ENCODE results near the gene PRDM7.
"Not testable (repeated sequence)": the region's sequence is repeated elsewhere in the genome, so short reads cannot be mapped to it uniquely, and the experiment has no call there.

PRDM7 gene

GRCh38 chr16:90077757-90078578 is 837 bp upstream of the PRDM7 start:
- H3K4me1 ChIP-seq (ENCODE audit: control insufficient read depth, insufficient read depth, low read length, poor library complexity, severe bottlenecking) = peaks cover 12% of the 10 kb centered on the region
- H3K36me3 ChIP-seq (ENCODE audit: control insufficient read depth, insufficient read depth, low read length) = no peaks in the 10 kb centered on the region
- no peak for DNase-seq
- H3K9me3 ChIP-seq (ENCODE audit: control insufficient read depth, low read length) = no peaks in the 10 kb centered on the region
- peak overlapping the region; percentile 35 for H3K4me3 ChIP-seq (ENCODE audit: insufficient read depth, low read depth, low read length, poor library complexity, severe bottlenecking)
- H3K27ac ChIP-seq (ENCODE audit: insufficient read depth, low read length, poor library complexity, severe bottlenecking) = peak overlapping the region; percentile 3
- no peaks in the 10 kb centered on the region for H3K27me3 ChIP-seq (replicated peaks; ENCODE audit: control insufficient read depth, insufficient read depth, low read length, poor library complexity, severe bottlenecking)

- no peaks in the 10 kb centered on the region for H3K27me3 ChIP-seq (replicated peaks; ENCODE audit: control insufficient read depth, insufficient read depth, low read length, poor library complexity, severe bottlenecking)
- H3K9me3 ChIP-seq (ENCODE audit: control insufficient read depth, low read length) = no peaks in the 10 kb centered on the region
- no peaks in the 10 kb centered on the region for H3K36me3 ChIP-seq (ENCODE audit: control insufficient read depth, insufficient read depth, low read length)
- no peak overlapping the region for H3K27ac ChIP-seq (ENCODE audit: insufficient read depth, low read length, poor library complexity, severe bottlenecking)
- no peak for DNase-seq
- H3K4me1 ChIP-seq (ENCODE audit: control insufficient read depth, insufficient read depth, low read length, poor library complexity, severe bottlenecking) = peaks cover 5% of the 10 kb centered on the region
- H3K4me3 ChIP-seq (ENCODE audit: insufficient read depth, low read depth, low read length, poor library complexity, severe bottlenecking) = no peak overlapping the region
Measured at GRCh38 chr16:90072442-90073105, 4.6 kb downstream of the PRDM7 start.

- DNase-seq = no peak
- peaks cover 3% of the 10 kb centered on the region for H3K27me3 ChIP-seq (replicated peaks; ENCODE audit: control insufficient read depth, insufficient read depth, low read length, poor library complexity, severe bottlenecking)
- no peak overlapping the region for H3K27ac ChIP-seq (ENCODE audit: insufficient read depth, low read length, poor library complexity, severe bottlenecking)
- no peaks in the 10 kb centered on the region for H3K4me1 ChIP-seq (ENCODE audit: control insufficient read depth, insufficient read depth, low read length, poor library complexity, severe bottlenecking)
- no peaks in the 10 kb centered on the region for H3K9me3 ChIP-seq (ENCODE audit: control insufficient read depth, low read length)
- no peaks in the 10 kb centered on the region for H3K36me3 ChIP-seq (ENCODE audit: control insufficient read depth, insufficient read depth, low read length)
- no peak overlapping the region for H3K4me3 ChIP-seq (ENCODE audit: insufficient read depth, low read depth, low read length, poor library complexity, severe bottlenecking)
Measured at GRCh38 chr16:90070440-90070839, 6.7 kb downstream of the PRDM7 start.

GRCh38 chr16:90061437-90061836 is 15.7 kb downstream of the PRDM7 start:
- Histone ChIP-seq H3K4me3 (ENCODE audit: insufficient read depth, low read depth, low read length, poor library complexity, severe bottlenecking) (no peak overlapping the region), H3K27me3 (replicated peaks; ENCODE audit: control insufficient read depth, insufficient read depth, low read length, poor library complexity, severe bottlenecking) (peaks cover 3% of the 10 kb centered on the region), H3K36me3 (ENCODE audit: control insufficient read depth, insufficient read depth, low read length) (no peaks in the 10 kb centered on the region), H3K4me1 (ENCODE audit: control insufficient read depth, insufficient read depth, low read length, poor library complexity, severe bottlenecking) (no peaks in the 10 kb centered on the region), H3K27ac (ENCODE audit: insufficient read depth, low read length, poor library complexity, severe bottlenecking) (no peak overlapping the region), H3K9me3 (ENCODE audit: control insufficient read depth, low read length) (no peaks in the 10 kb centered on the region)
- DNase-seq = no peak

GRCh38 chr16:90057738-90058173 is 19.4 kb downstream of the PRDM7 start:
- no peaks in the 10 kb centered on the region for H3K4me1 ChIP-seq (ENCODE audit: control insufficient read depth, insufficient read depth, low read length, poor library complexity, severe bottlenecking)
- no peaks in the 10 kb centered on the region for H3K27me3 ChIP-seq (replicated peaks; ENCODE audit: control insufficient read depth, insufficient read depth, low read length, poor library complexity, severe bottlenecking)
- H3K36me3 ChIP-seq (ENCODE audit: control insufficient read depth, insufficient read depth, low read length) = no peaks in the 10 kb centered on the region
- H3K27ac ChIP-seq (ENCODE audit: insufficient read depth, low read length, poor library complexity, severe bottlenecking) = no peak overlapping the region
- no peak for DNase-seq
- no peak overlapping the region for H3K4me3 ChIP-seq (ENCODE audit: insufficient read depth, low read depth, low read length, poor library complexity, severe bottlenecking)
- peaks cover 4% of the 10 kb centered on the region for H3K9me3 ChIP-seq (ENCODE audit: control insufficient read depth, low read length)

- H3K27me3 ChIP-seq (replicated peaks; ENCODE audit: control insufficient read depth, insufficient read depth, low read length, poor library complexity, severe bottlenecking); H3K4me1 ChIP-seq (ENCODE audit: control insufficient read depth, insufficient read depth, low read length, poor library complexity, severe bottlenecking); H3K9me3 ChIP-seq (ENCODE audit: control insufficient read depth, low read length): not testable (repeated sequence)
Measured at GRCh38 chr16:90056521-90056920, 20.6 kb downstream of the PRDM7 start.

GRCh38 chr16:90055371-90055770 is 21.8 kb downstream of the PRDM7 start:
- no peak overlapping the region for H3K4me3 ChIP-seq (ENCODE audit: insufficient read depth, low read depth, low read length, poor library complexity, severe bottlenecking)
- DNase-seq = no peak
- no peaks in the 10 kb centered on the region for H3K36me3 ChIP-seq (ENCODE audit: control insufficient read depth, insufficient read depth, low read length)
- H3K27me3 ChIP-seq (replicated peaks; ENCODE audit: control insufficient read depth, insufficient read depth, low read length, poor library complexity, severe bottlenecking) = no peaks in the 10 kb centered on the region
- no peaks in the 10 kb centered on the region for H3K4me1 ChIP-seq (ENCODE audit: control insufficient read depth, insufficient read depth, low read length, poor library complexity, severe bottlenecking)
- no peak overlapping the region for H3K27ac ChIP-seq (ENCODE audit: insufficient read depth, low read length, poor library complexity, severe bottlenecking)
- peaks cover 4% of the 10 kb centered on the region for H3K9me3 ChIP-seq (ENCODE audit: control insufficient read depth, low read length)

More at GRCh38 chr16:90056521-90056920, 20.6 kb downstream of the PRDM7 start:
- not testable (repeated sequence) for DNase-seq; H3K27ac ChIP-seq (ENCODE audit: insufficient read depth, low read length, poor library complexity, severe bottlenecking); H3K4me3 ChIP-seq (ENCODE audit: insufficient read depth, low read depth, low read length, poor library complexity, severe bottlenecking); H3K36me3 ChIP-seq (ENCODE audit: control insufficient read depth, insufficient read depth, low read length)

- no peaks in the 10 kb centered on the region for H3K27me3 ChIP-seq (replicated peaks; ENCODE audit: control insufficient read depth, insufficient read depth, low read length, poor library complexity, severe bottlenecking)
- H3K36me3 ChIP-seq (ENCODE audit: control insufficient read depth, insufficient read depth, low read length) = no peaks in the 10 kb centered on the region
- H3K27ac ChIP-seq (ENCODE audit: insufficient read depth, low read length, poor library complexity, severe bottlenecking) = no peak overlapping the region
- no peaks in the 10 kb centered on the region for H3K4me1 ChIP-seq (ENCODE audit: control insufficient read depth, insufficient read depth, low read length, poor library complexity, severe bottlenecking)
- DNase-seq = no peak
- peaks cover 4% of the 10 kb centered on the region for H3K9me3 ChIP-seq (ENCODE audit: control insufficient read depth, low read length)
- no peak overlapping the region for H3K4me3 ChIP-seq (ENCODE audit: insufficient read depth, low read depth, low read length, poor library complexity, severe bottlenecking)
Measured at GRCh38 chr16:90054554-90054953, 22.6 kb downstream of the PRDM7 start.

GRCh38 chr16:90053902-90054500 is 23.1 kb downstream of the PRDM7 start:
- H3K4me3 ChIP-seq (ENCODE audit: insufficient read depth, low read depth, low read length, poor library complexity, severe bottlenecking) = no peak overlapping the region
- H3K27me3 ChIP-seq (replicated peaks; ENCODE audit: control insufficient read depth, insufficient read depth, low read length, poor library complexity, severe bottlenecking) = no peaks in the 10 kb centered on the region
- H3K36me3 ChIP-seq (ENCODE audit: control insufficient read depth, insufficient read depth, low read length) = no peaks in the 10 kb centered on the region
- no peaks in the 10 kb centered on the region for H3K4me1 ChIP-seq (ENCODE audit: control insufficient read depth, insufficient read depth, low read length, poor library complexity, severe bottlenecking)
- no peak for DNase-seq
- H3K9me3 ChIP-seq (ENCODE audit: control insufficient read depth, low read length) = peaks cover 4% of the 10 kb centered on the region
- no peak overlapping the region for H3K27ac ChIP-seq (ENCODE audit: insufficient read depth, low read length, poor library complexity, severe bottlenecking)

GRCh38 chr16:90050969-90051368 is 26.2 kb downstream of the PRDM7 start:
- no peaks in the 10 kb centered on the region for H3K36me3 ChIP-seq (ENCODE audit: control insufficient read depth, insufficient read depth, low read length)
- peaks cover 9% of the 10 kb centered on the region for H3K4me1 ChIP-seq (ENCODE audit: control insufficient read depth, insufficient read depth, low read length, poor library complexity, severe bottlenecking)
- no peak overlapping the region for H3K27ac ChIP-seq (ENCODE audit: insufficient read depth, low read length, poor library complexity, severe bottlenecking)
- no peak overlapping the region for H3K4me3 ChIP-seq (ENCODE audit: insufficient read depth, low read depth, low read length, poor library complexity, severe bottlenecking)
- H3K27me3 ChIP-seq (replicated peaks; ENCODE audit: control insufficient read depth, insufficient read depth, low read length, poor library complexity, severe bottlenecking) = peaks cover 5% of the 10 kb centered on the region
- DNase-seq = no peak
- peaks cover 4% of the 10 kb centered on the region for H3K9me3 ChIP-seq (ENCODE audit: control insufficient read depth, low read length)
